Measurements from ENCODE around the gene A3GALT2. TPM values are rescaled to one million over a fixed set of nuclear protein-coding genes. Genes with fewer than 3 reads are reported as not detected.

The A3GALT2 gene
- total RNA-seq, 1 experiment from 2014 or later = not detected

GRCh38 chr1:33349081-33349759 lies 28.3 kb upstream of the A3GALT2 start:
- WGBS (ENCODE audit: extremely low coverage, insufficient read length, low lambda C conversion rate) = no CpG with 5 or more reads among the region's 78 CpGs
- no peaks in the 10 kb centered on the region for H4K20me1 ChIP-seq (ENCODE audit: control insufficient read depth, insufficient read depth, insufficient read length)

More at GRCh38 chr1:33349081-33349759, 28.3 kb upstream of the A3GALT2 start:
- no peak for TF ChIP-seq CTCF (conservative IDR thresholded peaks at IDR 0.05)
- no peak overlapping the region for H3K27ac Mint-ChIP-seq
- Histone ChIP-seq H2AFZ (ENCODE audit: low read length) (no peak overlapping the region), H3K27ac (ENCODE audit: insufficient read length, low read depth, low read length) (no peak overlapping the region), H3K9ac (ENCODE audit: extremely low read depth, insufficient read length, low read length) (peak overlapping the region; percentile 4), H3K27me3 (ENCODE audit: insufficient read depth, low read length) (peaks cover 49% of the 10 kb centered on the region), H3K79me2 (ENCODE audit: insufficient read depth, low read length) (no peaks in the 10 kb centered on the region), H2BK12ac (ENCODE audit: insufficient read length, low read depth, low read length) (no peak overlapping the region), H3K9me3 (ENCODE audit: control insufficient read depth, low read depth, low read length) (no peaks in the 10 kb centered on the region), H3K18ac (ENCODE audit: insufficient read length, low read depth, low read length) (no peak overlapping the region), H4K5ac (ENCODE audit: insufficient read length, low read depth, low read length) (no peak overlapping the region), H3K14ac (ENCODE audit: insufficient read depth, low read length) (no peak overlapping the region), H2BK5ac (ENCODE audit: insufficient read length, low read length) (no peak overlapping the region), H4K91ac (ENCODE audit: insufficient read length, low read depth, low read length) (no peak overlapping the region), H4K8ac (replicated peaks; ENCODE audit: insufficient read length, low read depth, low read length) (no peak overlapping the region), H3K4me1 (ENCODE audit: insufficient read depth, low read length) (no peaks in the 10 kb centered on the region; the same call in 1 of the 2 replicates), H3K23ac (ENCODE audit: insufficient read length, low read depth, low read length) (no peak overlapping the region), H3K4ac (ENCODE audit: low read depth, low read length) (no peak overlapping the region), H2BK120ac (ENCODE audit: low read depth, low read length, poor library complexity, severe bottlenecking) (no peak overlapping the region), H3K23me2 (ENCODE audit: insufficient read length, low read depth, low read length, poor library complexity, severe bottlenecking) (peaks cover 12% of the 10 kb centered on the region), H3K4me2 (ENCODE audit: insufficient read depth, insufficient read length, low read length) (peak overlapping the region; percentile 54), H3K56ac (ENCODE audit: insufficient read length, low read depth, low read length) (no peak overlapping the region), H2AK5ac (ENCODE audit: insufficient read length, low read length) (no peak overlapping the region), H2BK15ac (ENCODE audit: low read depth, low read length) (no peak overlapping the region), H2BK20ac (ENCODE audit: low read depth, low read length, poor library complexity, severe bottlenecking) (no peak overlapping the region), H3K79me1 (ENCODE audit: insufficient read depth, low read depth, low read length, poor library complexity, severe bottlenecking) (no peaks in the 10 kb centered on the region), H3T11ph (ENCODE audit: low read length) (no peak overlapping the region)
- H3K4me1 Mint-ChIP-seq = peaks cover 36 to 45% of the 10 kb centered on the region in 2 experiments
- H3K9me3 Mint-ChIP-seq = peaks cover 0 to 3% of the 10 kb centered on the region in 2 experiments; a peak in 2 of 5 replicates
- H3K4me3 Mint-ChIP-seq = peak overlapping the region; percentile 76 to 79
- H3K36me3 Mint-ChIP-seq (ENCODE audit: insufficient read depth in 1 of 3, low read depth in 3 of 3) = no peaks in the 10 kb centered on the region; a peak in 1 of 7 replicates
- H3K27me3 Mint-ChIP-seq (ENCODE audit: low read depth) = peaks cover 88% of the 10 kb centered on the region
- DNase-seq = peak; percentile 41

Data from H9 (cell line).